ENCODE results near the gene CNDP1.
"Not testable (repeated sequence)": the region's sequence is repeated elsewhere in the genome, so short reads cannot be mapped to it uniquely, and the experiment has no call there.

DNA sequence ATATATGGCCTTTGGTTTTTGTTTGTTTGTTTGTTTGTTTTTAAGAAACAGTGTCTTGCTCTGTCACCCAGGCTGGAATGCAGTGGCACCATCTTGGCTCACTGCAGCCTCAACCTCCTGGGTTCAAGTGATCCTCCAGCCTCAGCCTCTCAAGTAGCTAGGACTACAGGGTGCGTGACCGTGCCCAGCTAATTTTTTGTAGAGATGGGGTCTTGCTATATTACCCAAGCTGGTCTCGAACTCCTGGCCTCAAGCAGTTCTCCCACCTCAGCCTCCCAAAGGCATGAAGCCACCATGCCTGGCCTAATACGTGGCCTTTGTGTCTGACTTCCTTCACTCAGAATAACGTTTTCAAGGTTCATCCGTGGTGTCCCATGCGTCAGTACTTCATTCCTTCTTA, 9.4 kb upstream of the CNDP1 start:
- TF ChIP-seq, protein P1, sequence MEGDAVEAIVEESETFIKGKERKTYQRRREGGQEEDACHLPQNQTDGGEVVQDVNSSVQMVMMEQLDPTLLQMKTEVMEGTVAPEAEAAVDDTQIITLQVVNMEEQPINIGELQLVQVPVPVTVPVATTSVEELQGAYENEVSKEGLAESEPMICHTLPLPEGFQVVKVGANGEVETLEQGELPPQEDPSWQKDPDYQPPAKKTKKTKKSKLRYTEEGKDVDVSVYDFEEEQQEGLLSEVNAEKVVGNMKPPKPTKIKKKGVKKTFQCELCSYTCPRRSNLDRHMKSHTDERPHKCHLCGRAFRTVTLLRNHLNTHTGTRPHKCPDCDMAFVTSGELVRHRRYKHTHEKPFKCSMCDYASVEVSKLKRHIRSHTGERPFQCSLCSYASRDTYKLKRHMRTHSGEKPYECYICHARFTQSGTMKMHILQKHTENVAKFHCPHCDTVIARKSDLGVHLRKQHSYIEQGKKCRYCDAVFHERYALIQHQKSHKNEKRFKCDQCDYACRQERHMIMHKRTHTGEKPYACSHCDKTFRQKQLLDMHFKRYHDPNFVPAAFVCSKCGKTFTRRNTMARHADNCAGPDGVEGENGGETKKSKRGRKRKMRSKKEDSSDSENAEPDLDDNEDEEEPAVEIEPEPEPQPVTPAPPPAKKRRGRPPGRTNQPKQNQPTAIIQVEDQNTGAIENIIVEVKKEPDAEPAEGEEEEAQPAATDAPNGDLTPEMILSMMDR (IDR thresholded peaks at IDR 0.05) = not testable (repeated sequence)
- TF ChIP-seq POLR2A (IDR thresholded peaks at IDR 0.05) = not testable (repeated sequence)

Data from lower leg skin (tissue), 3 donors.